Measurements from ENCODE around the gene KIF16B.

DNA sequence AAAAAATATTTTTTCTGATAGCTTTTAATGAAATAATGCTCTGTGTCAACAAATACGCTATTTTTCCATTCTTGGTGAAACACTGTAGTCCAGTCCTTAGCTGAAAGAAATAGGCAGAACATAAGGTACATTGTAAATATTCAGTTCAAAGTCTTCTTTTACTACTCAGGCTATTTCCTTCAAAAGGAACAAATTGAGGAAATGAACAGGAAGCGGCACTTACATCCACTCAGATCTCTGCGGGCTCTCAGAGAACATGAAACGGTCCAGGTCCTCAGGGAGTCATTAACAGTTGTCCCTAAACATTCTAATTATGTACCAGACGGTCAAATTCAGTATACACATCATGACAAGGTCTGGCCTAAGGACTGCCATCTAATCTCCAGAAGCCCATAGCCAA is 212.6 kb downstream of the KIF16B start:
- TF ChIP-seq CTCF (IDR thresholded peaks at IDR 0.05): no peak
- no peak for TF ChIP-seq POLR2A (IDR thresholded peaks at IDR 0.05)
- TF ChIP-seq EP300 (IDR thresholded peaks at IDR 0.05): no peak
